GM12878 (cell line): Measurements from ENCODE around the gene CIB2. TPM values are rescaled to one million over a fixed set of nuclear protein-coding genes. Genes with fewer than 3 reads are reported as not detected.
A peak's percentile ranks its signal among the peaks of the same experiment; 100 is the strongest.

Experiments used
- ATAC-seq: fragments of 200-7000 bp; cut with Tn5 transposase; 3 replicates; pipeline ENCODE4 v1.9.1; 2020; ENCODE audit warnings: mild to moderate bottlenecking, moderate library complexity
- BruUV-seq: library from RNA; stranded (reverse); fragments of 400-500 nt; replicated peaks from 2 replicates; lab custom pipeline; 2021; lab: Mats Ljungman, UMichigan
- CTCF ChIA-PET: fragments of 300-600 bp; sonication (Branson Sonifier 250); formaldehyde crosslinking; extraction: SDS; loops from one replicate; lab custom pipeline; 2021; ENCODE audit warnings: inconsistent platforms; lab: Yijun Ruan, JAX
- POLR2A ChIA-PET: fragments of 350-600 bp; formaldehyde crosslinking; extraction: SDS; loops from one replicate; lab custom pipeline; 2021; ENCODE audit warnings: inconsistent platforms; lab: Charles Lee
- RAD21 ChIA-PET: fragments of 300-600 bp; sonication (Branson Sonifier 250); formaldehyde crosslinking; loops from one replicate; lab custom pipeline; 2023; ENCODE audit warnings: antibody characterized with exemption; ENCODE audit not compliant: unreplicated experiment; lab: Charles Lee
- SMC1A ChIA-PET: fragments of 300-600 bp; sonication (Branson Sonifier 250); formaldehyde crosslinking; loops from one replicate; lab custom pipeline; 2023; ENCODE audit not compliant: unreplicated experiment, uncharacterized antibody; lab: Charles Lee
- DNase-seq: peaks from one replicate; pipeline ENCODE4 v3.0.0-alpha.2; 2011; ENCODE audit warnings: low read depth, low spot score
- FAIRE-seq: peaks from 3 replicates; lab custom pipeline; 2011; peaks lifted over from hg19 to GRCh38; lab: Jason Lieb, UNC
- H2AFZ ChIP-seq: 2 replicates; pipeline ENCODE4 v1.6.0; 2011; ENCODE audit warnings: low read depth, low read length, control low read depth; ENCODE audit not compliant: control insufficient read depth
- H3K27ac ChIP-seq: 2 replicates; pipeline ENCODE4 v1.5.1; 2011; ENCODE audit warnings: control low read depth; ENCODE audit not compliant: control insufficient read depth, insufficient read depth
- H3K27me3 ChIP-seq, 2 experiments: replicated peaks in 1 of 2; 2 replicates each; pipeline versions ENCODE4 v1.6.0 to v1.6.1; 2011; ENCODE audit warnings: low read length in 1 of 2; ENCODE audit not compliant: control insufficient read depth in 2 of 2, insufficient read depth in 2 of 2
- H3K36me3 ChIP-seq, 2 experiments: 2 replicates each; pipeline ENCODE4 v1.5.1; 2011; ENCODE audit warnings: low read length in 1 of 2; ENCODE audit not compliant: control insufficient read depth in 2 of 2, insufficient read depth in 2 of 2
- H3K4me1 ChIP-seq: 2 replicates; pipeline ENCODE4 v1.6.1; 2011; ENCODE audit warnings: mild to moderate bottlenecking, low read length, moderate library complexity, mixed read lengths; ENCODE audit not compliant: control insufficient read depth, insufficient read depth
- H3K4me2 ChIP-seq: 2 replicates; pipeline ENCODE4 v1.6.0; 2011; ENCODE audit warnings: control low read depth; ENCODE audit not compliant: control insufficient read depth, insufficient read depth
- H3K4me3 ChIP-seq: fragments of 200-600 bp; sonication (generic); 2 replicates; pipeline ENCODE4 v1.5.1; 2016
- H3K79me2 ChIP-seq: 2 replicates; pipeline ENCODE4 v1.6.0; 2011; ENCODE audit warnings: low read length; ENCODE audit not compliant: control insufficient read depth, insufficient read depth
- H3K9ac ChIP-seq: 2 replicates; pipeline ENCODE4 v1.8.0; 2011; ENCODE audit warnings: low read length, control low read depth, mixed read lengths; ENCODE audit not compliant: control insufficient read depth, insufficient read depth
- H3K9me3 ChIP-seq: replicated peaks from 3 replicates; pipeline ENCODE4 v1.5.1; 2011; ENCODE audit warnings: mild to moderate bottlenecking, low read length; ENCODE audit not compliant: control insufficient read depth, insufficient read depth
- H4K20me1 ChIP-seq: 2 replicates; pipeline ENCODE4 v1.6.0; 2011; ENCODE audit not compliant: control insufficient read depth, insufficient read depth
- BACH1 ChIP-seq: fragments of 450-650 bp; IDR thresholded peaks from 2 replicates; pipeline ENCODE4 v1.6.1; 2017; ENCODE audit warnings: mild to moderate bottlenecking, borderline replicate concordance
- HDGF ChIP-seq: fragments of 450-650 bp; IDR thresholded peaks from 2 replicates; pipeline ENCODE4 v1.6.1; 2016; ENCODE audit warnings: antibody characterized with exemption
- IRF4 ChIP-seq: IDR thresholded peaks from 2 replicates; pipeline ENCODE4 v1.6.1; 2011; ENCODE audit warnings: low read depth, low read length
- NFYB ChIP-seq: IDR thresholded peaks from 2 replicates; pipeline ENCODE4 v1.6.1; 2011; ENCODE audit warnings: low read depth, mild to moderate bottlenecking, low read length, improper control_type of control experiment, moderate library complexity; ENCODE audit not compliant: insufficient read depth
- NR2F1 ChIP-seq: fragments of 450-650 bp; conservative IDR thresholded peaks from 2 replicates; pipeline ENCODE4 v1.6.1; 2017; ENCODE audit warnings: mild to moderate bottlenecking
- POLR2AphosphoS5 ChIP-seq: IDR thresholded peaks from 2 replicates; pipeline ENCODE4 v1.6.1; 2011; ENCODE audit warnings: mild to moderate bottlenecking, low read length, inconsistent platforms
- TCF7 ChIP-seq: IDR thresholded peaks from 2 replicates; pipeline ENCODE4 v1.6.1; 2014; ENCODE audit warnings: antibody characterized with exemption, borderline replicate concordance
- WRNIP1 ChIP-seq: IDR thresholded peaks from 2 replicates; pipeline ENCODE4 v1.6.1; 2011; ENCODE audit warnings: low read depth, low read length, improper control_type of control experiment, borderline replicate concordance
- WGBS: methylation state at CpG from one replicate; pipeline ENCODE4 v1.1.6; 2016; ENCODE audit warnings: low lambda C conversion rate; ENCODE audit not compliant: insufficient replicate concordance, insufficient coverage; ENCODE audit errors: missing lambda C conversion rate; 5-methylcytosine and 5-hydroxymethylcytosine counted together
- in situ Hi-C: fragments of 300-500 bp; cut with MboI; formaldehyde crosslinking; loops from 9 replicates; pipeline ENCODE4 v1.14.3; 2018; ENCODE audit warnings: mixed read lengths
- intact Hi-C: fragments of 100-400 bp; cut with micrococcal nuclease; formaldehyde crosslinking; loops from one replicate; pipeline ENCODE4 v1.14.2; 2022; ENCODE audit not compliant: unreplicated experiment
- polyA plus RNA-seq, 11 experiments: library from polyadenylated mRNA; depleted of rRNA in 4 of 11; unstranded in 6 of 11; stranded (reverse) in 5 of 11; fragments of >200 nt; fragmentation: Nextera tagmentation in 4 of 11; fragmentation: Illumina TruSeq in 1 of 11; extraction: Ambion mirVana in 4 of 11; extraction: Trizol in 1 of 11; gene quantifications; 1 replicate in 1 of 11; 2 replicates in 10 of 11; pipeline versions ENCODE4 v1.2.1 to v1.2.3, GENCODE V29; 2011 to 2016; ENCODE audit warnings: inconsistent platforms in 2 of 11, missing spikeins in 2 of 11, low read depth in 1 of 11
- total RNA-seq, 4 experiments: library from RNA; depleted of rRNA in 3 of 4; stranded (reverse); fragments of >200 nt in 3 of 4; fragmentation: Illumina TruSeq in 1 of 4; extraction: Trizol in 1 of 4; gene quantifications; 2 replicates each; pipeline versions ENCODE4 v1.2.1 to v1.2.3, GENCODE V29; 2013 to 2021
- TF ChIP-seq, protein P1 (sequence below): fragments of 450-650 bp; IDR thresholded peaks from 2 replicates; pipeline ENCODE4 v1.6.1; 2016; ENCODE audit warnings: mild to moderate bottlenecking
- TF ChIP-seq, protein P2 (sequence below): fragments of 450-650 bp; IDR thresholded peaks from 2 replicates; pipeline ENCODE4 v1.6.1; 2017; ENCODE audit warnings: mild to moderate bottlenecking, moderate library complexity

CIB2 gene
- total and polyA plus RNA-seq, 10 of the 15 experiments (the other 5 are each of a cell fraction or from before 2014, with no cell fraction given): 0.56 to 12.1 (median 7.1) TPM

DNA sequence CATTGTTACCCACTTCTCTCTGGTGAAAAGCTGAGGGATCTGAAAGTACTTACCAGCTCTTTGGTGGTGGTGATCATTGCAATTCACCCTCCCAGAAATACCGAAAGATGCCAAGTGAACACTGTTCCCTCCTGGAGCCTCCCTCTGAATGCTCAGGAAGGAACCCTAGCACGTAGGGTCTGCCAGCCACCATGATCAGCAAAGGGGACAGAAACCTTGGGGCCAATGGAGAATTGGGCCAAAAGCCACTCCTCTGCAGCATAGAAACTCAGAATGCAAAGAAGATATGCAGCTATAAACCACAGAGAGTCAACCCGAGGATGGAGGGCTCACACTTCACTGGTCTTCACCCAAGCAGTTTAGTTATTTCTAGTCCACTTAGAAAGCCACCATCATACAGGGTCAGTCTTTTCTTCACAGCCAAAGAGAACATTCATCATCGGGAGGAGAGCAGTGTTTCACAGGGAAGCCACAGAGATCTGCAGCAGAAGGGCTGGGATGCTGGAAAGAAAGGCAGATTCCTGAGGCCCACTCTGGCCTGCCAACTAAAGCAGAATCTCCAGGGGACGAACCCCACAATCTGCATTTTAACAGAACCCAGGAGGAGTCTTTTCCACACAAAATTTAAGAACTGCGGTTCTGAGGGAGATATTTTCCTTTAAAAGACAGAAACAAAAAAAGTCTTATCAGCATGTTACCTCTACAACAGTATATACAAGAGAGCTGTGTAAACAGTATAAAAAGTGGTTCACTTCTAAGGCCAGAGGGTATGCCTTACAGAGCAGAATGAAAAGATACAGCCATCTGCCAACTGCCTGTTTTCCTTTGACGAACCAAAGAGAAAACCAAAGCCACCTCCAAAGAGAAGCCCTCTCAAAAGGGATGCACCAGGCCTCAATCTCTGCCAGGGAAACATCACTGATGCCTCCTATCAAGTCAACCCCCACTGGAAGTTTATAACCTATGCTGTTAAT, 65.0 kb downstream of the CIB2 start (continued):
- TF ChIP-seq BACH1: no peak
- TF ChIP-seq NR2F1: no peak; the same call in 1 of the 2 replicates
- TF ChIP-seq POLR2AphosphoS5: peak; percentile 62
- 0 out of 2 replicates have a peak, but pooled peaks have one; percentile 10 for TF ChIP-seq NFYB
- no peak for TF ChIP-seq HDGF
- TF ChIP-seq, protein P1, sequence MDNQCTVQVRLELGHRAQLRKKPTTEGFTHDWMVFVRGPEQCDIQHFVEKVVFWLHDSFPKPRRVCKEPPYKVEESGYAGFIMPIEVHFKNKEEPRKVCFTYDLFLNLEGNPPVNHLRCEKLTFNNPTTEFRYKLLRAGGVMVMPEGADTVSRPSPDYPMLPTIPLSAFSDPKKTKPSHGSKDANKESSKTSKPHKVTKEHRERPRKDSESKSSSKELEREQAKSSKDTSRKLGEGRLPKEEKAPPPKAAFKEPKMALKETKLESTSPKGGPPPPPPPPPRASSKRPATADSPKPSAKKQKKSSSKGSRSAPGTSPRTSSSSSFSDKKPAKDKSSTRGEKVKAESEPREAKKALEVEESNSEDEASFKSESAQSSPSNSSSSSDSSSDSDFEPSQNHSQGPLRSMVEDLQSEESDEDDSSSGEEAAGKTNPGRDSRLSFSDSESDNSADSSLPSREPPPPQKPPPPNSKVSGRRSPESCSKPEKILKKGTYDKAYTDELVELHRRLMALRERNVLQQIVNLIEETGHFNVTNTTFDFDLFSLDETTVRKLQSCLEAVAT: 0 out of 2 replicates have a peak, but pooled peaks have one; percentile 51
- peak; percentile 61 for TF ChIP-seq IRF4
- TF ChIP-seq, all 136 proteins: peak for 35

DNA sequence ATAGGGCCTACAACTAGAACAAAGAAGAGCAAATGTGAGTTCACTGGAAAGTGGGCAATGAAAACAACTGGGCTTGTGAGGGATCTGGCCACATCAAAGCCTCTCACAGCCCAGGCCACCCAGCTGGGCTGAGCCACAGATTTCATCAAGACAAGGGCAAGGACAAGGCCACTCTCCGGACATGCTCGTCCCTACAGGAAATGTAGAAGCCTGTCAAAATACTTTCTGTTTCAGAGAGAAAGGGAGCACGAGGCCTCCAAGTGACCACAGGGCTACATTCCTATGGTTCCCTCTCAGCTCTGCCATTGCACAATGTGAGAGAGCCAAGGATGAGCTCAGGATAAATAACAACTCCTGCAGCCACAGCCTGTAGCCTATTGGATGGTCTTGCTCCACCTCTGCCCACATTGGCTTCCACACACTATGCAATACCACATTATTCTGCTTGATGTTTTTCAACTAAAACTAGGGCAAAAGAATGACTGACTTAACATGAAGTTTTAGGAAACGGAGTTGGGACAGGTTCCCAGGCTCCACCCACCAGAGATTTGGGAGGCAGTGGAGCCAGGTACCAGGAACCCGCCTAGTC, 65.9 kb downstream of the CIB2 start:
- H3K9ac ChIP-seq: peak overlapping the region; percentile 45
- H3K4me2 ChIP-seq: peak overlapping the region; percentile 93
- no peak for FAIRE-seq
- H3K27ac ChIP-seq: peak overlapping the region; percentile 89
- H4K20me1 ChIP-seq: no peaks in the 10 kb centered on the region
- in situ Hi-C loops (no loop called here), intact Hi-C loops (loop anchor here (5.0 kb wide), 4 partner anchors 42 to 102 kb away; no protein-coding TSS in a partner anchor)
- RAD21 ChIA-PET: interaction anchor here (1.2 to 9.2 kb wide), 11 partner anchors 12 to 46 kb away, joined by 3 to 170 read pairs (median 6); no protein-coding TSS in a partner anchor
- no peak for DNase-seq
- SMC1A ChIA-PET: interaction anchor here (0.7 to 12.0 kb wide), 10 partner anchors 9 to 60 kb away, joined by 3 to 305 read pairs (median 6); no protein-coding TSS in a partner anchor
- CTCF ChIA-PET: interaction anchor here (0.6 to 13.0 kb wide), 8 partner anchors 8 to 106 kb away, joined by 3 to 158 read pairs (median 4); no protein-coding TSS in a partner anchor
- 19% methylated on average over 5 of the region's 5 CpGs for WGBS
- no peaks in the 10 kb centered on the region for H3K36me3 ChIP-seq
- ATAC-seq: peak; percentile 14
- POLR2A ChIA-PET: interaction anchor here (0.8 to 6.8 kb wide), 6 partner anchors 9 to 85 kb away, joined by 3 to 79 read pairs (median 3); no protein-coding TSS in a partner anchor
- H2AFZ ChIP-seq: peak overlapping the region; percentile 10; the same call in 1 of the 2 replicates
- BruUV-seq: no TSS peak
- H3K4me1 ChIP-seq: peaks cover 70% of the 10 kb centered on the region
- no peaks in the 10 kb centered on the region for H3K9me3 ChIP-seq
- peak overlapping the region; percentile 69 for H3K4me3 ChIP-seq
- H3K27me3 ChIP-seq: no peaks in the 10 kb centered on the region
- H3K79me2 ChIP-seq: peaks cover 100% of the 10 kb centered on the region
- peak; percentile 83 for TF ChIP-seq TCF7
- 0 out of 2 replicates have a peak, but pooled peaks have one; percentile 69 for TF ChIP-seq WRNIP1
- TF ChIP-seq, protein P2, sequence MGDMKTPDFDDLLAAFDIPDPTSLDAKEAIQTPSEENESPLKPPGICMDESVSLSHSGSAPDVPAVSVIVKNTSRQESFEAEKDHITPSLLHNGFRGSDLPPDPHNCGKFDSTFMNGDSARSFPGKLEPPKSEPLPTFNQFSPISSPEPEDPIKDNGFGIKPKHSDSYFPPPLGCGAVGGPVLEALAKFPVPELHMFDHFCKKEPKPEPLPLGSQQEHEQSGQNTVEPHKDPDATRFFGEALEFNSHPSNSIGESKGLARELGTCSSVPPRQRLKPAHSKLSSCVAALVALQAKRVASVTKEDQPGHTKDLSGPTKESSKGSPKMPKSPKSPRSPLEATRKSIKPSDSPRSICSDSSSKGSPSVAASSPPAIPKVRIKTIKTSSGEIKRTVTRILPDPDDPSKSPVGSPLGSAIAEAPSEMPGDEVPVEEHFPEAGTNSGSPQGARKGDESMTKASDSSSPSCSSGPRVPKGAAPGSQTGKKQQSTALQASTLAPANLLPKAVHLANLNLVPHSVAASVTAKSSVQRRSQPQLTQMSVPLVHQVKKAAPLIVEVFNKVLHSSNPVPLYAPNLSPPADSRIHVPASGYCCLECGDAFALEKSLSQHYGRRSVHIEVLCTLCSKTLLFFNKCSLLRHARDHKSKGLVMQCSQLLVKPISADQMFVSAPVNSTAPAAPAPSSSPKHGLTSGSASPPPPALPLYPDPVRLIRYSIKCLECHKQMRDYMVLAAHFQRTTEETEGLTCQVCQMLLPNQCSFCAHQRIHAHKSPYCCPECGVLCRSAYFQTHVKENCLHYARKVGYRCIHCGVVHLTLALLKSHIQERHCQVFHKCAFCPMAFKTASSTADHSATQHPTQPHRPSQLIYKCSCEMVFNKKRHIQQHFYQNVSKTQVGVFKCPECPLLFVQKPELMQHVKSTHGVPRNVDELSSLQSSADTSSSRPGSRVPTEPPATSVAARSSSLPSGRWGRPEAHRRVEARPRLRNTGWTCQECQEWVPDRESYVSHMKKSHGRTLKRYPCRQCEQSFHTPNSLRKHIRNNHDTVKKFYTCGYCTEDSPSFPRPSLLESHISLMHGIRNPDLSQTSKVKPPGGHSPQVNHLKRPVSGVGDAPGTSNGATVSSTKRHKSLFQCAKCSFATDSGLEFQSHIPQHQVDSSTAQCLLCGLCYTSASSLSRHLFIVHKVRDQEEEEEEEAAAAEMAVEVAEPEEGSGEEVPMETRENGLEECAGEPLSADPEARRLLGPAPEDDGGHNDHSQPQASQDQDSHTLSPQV: no peak
